Mesenchymal stem cell (in vitro differentiated cells and primary cell): ENCODE results near the gene ZG16B.

ENCODE experiments used
- DNase-seq: peaks from one replicate; pipeline ENCODE4 v3.0.0-alpha.2; 2013
- H2AFZ ChIP-seq: one replicate; pipeline ENCODE4 v1.6.1; 2013; ENCODE audit warnings: low read depth, mild to moderate bottlenecking, control low read depth, inconsistent platforms, low read length, moderate library complexity
- H2AK5ac ChIP-seq: 2 replicates; pipeline ENCODE4 v1.6.1; 2013; ENCODE audit warnings: low read length, moderate library complexity, mild to moderate bottlenecking, inconsistent platforms; ENCODE audit not compliant: severe bottlenecking
- H2BK120ac ChIP-seq: one replicate; pipeline ENCODE4 v1.6.1; 2013; ENCODE audit warnings: low read depth, mild to moderate bottlenecking, inconsistent platforms, low read length, moderate library complexity
- H2BK12ac ChIP-seq, 2 experiments: one replicate each; pipeline ENCODE4 v1.6.1; 2013; ENCODE audit warnings: inconsistent platforms in 2 of 2, low read length in 2 of 2, mild to moderate bottlenecking in 2 of 2, moderate library complexity in 2 of 2, control low read depth in 1 of 2
- H2BK15ac ChIP-seq: one replicate; pipeline ENCODE4 v1.6.1; 2013; ENCODE audit warnings: mild to moderate bottlenecking, low read depth, inconsistent platforms; ENCODE audit not compliant: poor library complexity, severe bottlenecking
- H2BK5ac ChIP-seq: 2 replicates; pipeline ENCODE4 v1.6.1; 2013; ENCODE audit warnings: low read depth, mild to moderate bottlenecking, low read length, control low read depth, inconsistent platforms; ENCODE audit not compliant: poor library complexity, severe bottlenecking
- H3K14ac ChIP-seq, 2 experiments: one replicate each; pipeline ENCODE4 v1.6.1; 2013; ENCODE audit warnings: inconsistent platforms in 2 of 2, low read length in 2 of 2, control low read depth in 1 of 2, mild to moderate bottlenecking in 1 of 2, moderate library complexity in 1 of 2
- H3K18ac ChIP-seq, 2 experiments: one replicate each; pipeline ENCODE4 v1.6.1; 2013; ENCODE audit warnings: inconsistent platforms in 2 of 2, low read length in 2 of 2, control low read depth in 1 of 2, low read depth in 1 of 2, mild to moderate bottlenecking in 1 of 2
- H3K23ac ChIP-seq, 2 experiments: one replicate each; pipeline ENCODE4 v1.6.1; 2013; ENCODE audit warnings: inconsistent platforms in 2 of 2, low read length in 2 of 2, mild to moderate bottlenecking in 2 of 2, moderate library complexity in 2 of 2, control low read depth in 1 of 2
- H3K27ac ChIP-seq: 2 replicates; pipeline ENCODE4 v1.5.1; 2013; ENCODE audit warnings: mild to moderate bottlenecking, moderate library complexity, low read length, control low read depth, inconsistent platforms; ENCODE audit not compliant: poor library complexity, severe bottlenecking
- H3K27me3 ChIP-seq, 2 experiments: 2 replicates each; pipeline versions ENCODE4 v1.6.1 to v1.7.0; 2013; ENCODE audit warnings: low read length in 2 of 2, mild to moderate bottlenecking in 2 of 2, moderate library complexity in 2 of 2, control low read depth in 1 of 2, inconsistent platforms in 1 of 2; ENCODE audit not compliant: control insufficient read depth in 1 of 2, insufficient read depth in 1 of 2
- H3K36me3 ChIP-seq, 2 experiments: 2 replicates each; pipeline versions ENCODE4 v1.6.1 to v1.7.0; 2013; ENCODE audit warnings: low read length in 2 of 2, control low read depth in 1 of 2, inconsistent platforms in 1 of 2, low read depth in 1 of 2, mild to moderate bottlenecking in 1 of 2; ENCODE audit not compliant: insufficient read depth in 2 of 2, control insufficient read depth in 1 of 2
- H3K4ac ChIP-seq, 2 experiments: one replicate each; pipeline ENCODE4 v1.6.1; 2013; ENCODE audit warnings: inconsistent platforms in 2 of 2, low read length in 2 of 2, mild to moderate bottlenecking in 2 of 2, moderate library complexity in 2 of 2, control low read depth in 1 of 2, low read depth in 1 of 2
- H3K4me1 ChIP-seq: 2 replicates; pipeline ENCODE4 v1.6.1; 2013; ENCODE audit warnings: low read depth, low read length, control low read depth; ENCODE audit not compliant: control insufficient read depth, insufficient read depth
- H3K4me2 ChIP-seq: 2 replicates; pipeline ENCODE4 v1.6.1; 2013; ENCODE audit warnings: low read length, mild to moderate bottlenecking, inconsistent platforms; ENCODE audit not compliant: poor library complexity, severe bottlenecking
- H3K4me3 ChIP-seq, 2 experiments: 2 replicates each; pipeline versions ENCODE4 v1.5.1 to v1.7.0; 2013; ENCODE audit warnings: low read length in 2 of 2, mild to moderate bottlenecking in 2 of 2, control low read depth in 1 of 2, low read depth in 1 of 2; ENCODE audit not compliant: insufficient read depth in 1 of 2
- H3K79me1 ChIP-seq: replicated peaks from 2 replicates; pipeline ENCODE4 v1.6.1; 2013; ENCODE audit warnings: mild to moderate bottlenecking, control low read depth, low read length, inconsistent platforms; ENCODE audit not compliant: poor library complexity, severe bottlenecking
- H3K9ac ChIP-seq: 2 replicates; pipeline ENCODE4 v1.7.0; 2013; ENCODE audit warnings: mild to moderate bottlenecking, low read length, moderate library complexity
- H3K9me3 ChIP-seq: 2 replicates; pipeline ENCODE4 v1.7.0; 2013; ENCODE audit warnings: mild to moderate bottlenecking, low read length; ENCODE audit not compliant: control insufficient read depth
- H4K8ac ChIP-seq: one replicate; pipeline ENCODE4 v1.6.1; 2013; ENCODE audit warnings: inconsistent platforms, mild to moderate bottlenecking, low read length, moderate library complexity
- H4K91ac ChIP-seq: one replicate; pipeline ENCODE4 v1.6.1; 2013; ENCODE audit warnings: mild to moderate bottlenecking, low read length, inconsistent platforms
- WGBS: methylation state at CpG from one replicate; pipeline ENCODE4 v1.1.7; 2013; ENCODE audit warnings: mixed read lengths; 5-methylcytosine and 5-hydroxymethylcytosine counted together

Gene ZG16B

GRCh38 chr16:2843526-2843925, 13.4 kb downstream of the ZG16B start:
- Histone ChIP-seq H3K9me3 (no peaks in the 10 kb centered on the region), H3K18ac (no peak overlapping the region)
- WGBS = 88% methylated on average over 8 of the region's 8 CpGs

GRCh38 chr16:2845116-2845515, 15.0 kb downstream of the ZG16B start:
- Histone ChIP-seq H3K4me2 (no peak overlapping the region), H2AK5ac (no peak overlapping the region), H3K18ac (no peak overlapping the region), H4K8ac (no peak overlapping the region), H4K91ac (no peak overlapping the region), H2BK120ac (no peak overlapping the region), H2BK5ac (no peak overlapping the region), H3K36me3 (no peaks in the 10 kb centered on the region), H2BK12ac (no peak overlapping the region), H3K4me1 (peaks cover 3% of the 10 kb centered on the region), H3K27me3 (peaks cover 6 to 13% of the 10 kb centered on the region in 2 experiments), H3K9me3 (no peaks in the 10 kb centered on the region), H3K4me3 (no peak overlapping the region), H3K4ac (no peak overlapping the region), H3K79me1 (no peaks in the 10 kb centered on the region), H3K27ac (no peak overlapping the region), H2BK15ac (no peak overlapping the region), H2AFZ (no peak overlapping the region), H3K14ac (no peak overlapping the region), H3K9ac (no peak overlapping the region), H3K23ac (no peak overlapping the region)
- DNase-seq = no peak
- WGBS = 92% methylated on average over 3 of the region's 5 CpGs

More at GRCh38 chr16:2843526-2843925, 13.4 kb downstream of the ZG16B start:
- no peak overlapping the region for H3K14ac ChIP-seq
- no peak overlapping the region for H2AK5ac ChIP-seq
- peaks cover 9% of the 10 kb centered on the region for H3K4me1 ChIP-seq
- peak overlapping the region in 1 of 2 experiments; percentile 31 for H2BK12ac ChIP-seq
- no peak overlapping the region for H2BK15ac ChIP-seq
- no peak overlapping the region for H4K91ac ChIP-seq
- no peak overlapping the region for H3K4me3 ChIP-seq
- no peak overlapping the region for H3K4me2 ChIP-seq
- no peak for DNase-seq
- H2AFZ ChIP-seq = no peak overlapping the region
- H3K27me3 ChIP-seq = no peaks in the 10 kb centered on the region
- no peaks in the 10 kb centered on the region for H3K79me1 ChIP-seq
- H2BK120ac ChIP-seq = no peak overlapping the region
- no peak overlapping the region for H4K8ac ChIP-seq
- no peak overlapping the region for H2BK5ac ChIP-seq
- H3K4ac ChIP-seq = no peak overlapping the region
- no peaks in the 10 kb centered on the region for H3K36me3 ChIP-seq
- H3K27ac ChIP-seq = no peak overlapping the region
- H3K9ac ChIP-seq = no peak overlapping the region
- H3K23ac ChIP-seq = peak overlapping the region in 1 of 2 experiments; percentile 83

- H3K4me3 ChIP-seq = no peak overlapping the region
- peaks cover 9 to 18% of the 10 kb centered on the region in 2 experiments for H3K27me3 ChIP-seq
- H3K4me2 ChIP-seq = no peak overlapping the region
- peak overlapping the region in 1 of 2 experiments; percentile 49 for H2BK12ac ChIP-seq
- 42% methylated on average over 3 of the region's 3 CpGs for WGBS
- no peaks in the 10 kb centered on the region for H3K79me1 ChIP-seq
- H4K91ac ChIP-seq = no peak overlapping the region
- H3K18ac ChIP-seq = peak overlapping the region in 1 of 2 experiments; percentile 79
- no peak overlapping the region for H4K8ac ChIP-seq
- H3K4ac ChIP-seq = no peak overlapping the region
- H3K14ac ChIP-seq = no peak overlapping the region
- H3K23ac ChIP-seq = no peak overlapping the region
- H3K4me1 ChIP-seq = peaks cover 3% of the 10 kb centered on the region
- H2AK5ac ChIP-seq = no peak overlapping the region
- no peak overlapping the region for H2BK5ac ChIP-seq
- no peaks in the 10 kb centered on the region for H3K36me3 ChIP-seq
- no peak overlapping the region for H3K9ac ChIP-seq
- peak; percentile 82 for DNase-seq
- H3K27ac ChIP-seq = no peak overlapping the region
- H3K9me3 ChIP-seq = no peaks in the 10 kb centered on the region
- no peak overlapping the region for H2BK120ac ChIP-seq
- no peak overlapping the region for H2AFZ ChIP-seq
- no peak overlapping the region for H2BK15ac ChIP-seq
Observed at GRCh38 chr16:2846511-2847310, 16.6 kb downstream of the ZG16B start.

- H3K79me1 ChIP-seq = no peaks in the 10 kb centered on the region
Observed at GRCh38 chr16:2848933-2849725, 19.0 kb downstream of the ZG16B start.

More at GRCh38 chr16:2848933-2849725, 19.0 kb downstream of the ZG16B start:
- no peak overlapping the region for H3K18ac ChIP-seq
- H4K8ac ChIP-seq = no peak overlapping the region
- no peak overlapping the region for H3K4ac ChIP-seq
- no peak overlapping the region for H4K91ac ChIP-seq
- no peak overlapping the region for H2AK5ac ChIP-seq
- no peak overlapping the region for H2BK5ac ChIP-seq
- peaks cover 3% of the 10 kb centered on the region for H3K4me1 ChIP-seq
- H2AFZ ChIP-seq = no peak overlapping the region
- H3K36me3 ChIP-seq = no peaks in the 10 kb centered on the region
- no peak overlapping the region for H2BK12ac ChIP-seq
- H3K4me2 ChIP-seq = no peak overlapping the region
- peaks cover 9 to 18% of the 10 kb centered on the region in 2 experiments for H3K27me3 ChIP-seq
- no peak overlapping the region for H3K4me3 ChIP-seq
- no peak overlapping the region for H2BK15ac ChIP-seq
- no peak for DNase-seq
- peaks cover 2% of the 10 kb centered on the region for H3K9me3 ChIP-seq
- 88% methylated on average over 15 of the region's 16 CpGs for WGBS
- no peak overlapping the region for H2BK120ac ChIP-seq
- H3K14ac ChIP-seq = no peak overlapping the region
- no peak overlapping the region for H3K9ac ChIP-seq
- no peak overlapping the region for H3K27ac ChIP-seq
- no peak overlapping the region for H3K23ac ChIP-seq
